KMS-11 (cell line): ENCODE results near the gene SMAD2.

Experiments used
- H2AFZ ChIP-seq: fragments of 200-600 bp; sonication (generic); 2 replicates; pipeline ENCODE4 v1.6.1; 2016; ENCODE audit warnings: antibody characterized with exemption, mixed run types, low read depth
- H3K27ac ChIP-seq: fragments of 200-600 bp; sonication (generic); 2 replicates; pipeline ENCODE4 v1.6.1; 2016; ENCODE audit warnings: mild to moderate bottlenecking, mixed run types
- H3K27me3 ChIP-seq: fragments of 200-600 bp; sonication (generic); 2 replicates; pipeline ENCODE4 v1.6.1; 2017; ENCODE audit warnings: mild to moderate bottlenecking, low read depth, mixed run types, moderate library complexity; ENCODE audit not compliant: insufficient read depth
- H3K36me3 ChIP-seq: fragments of 200-600 bp; sonication (generic); 2 replicates; pipeline ENCODE4 v1.6.1; 2017; ENCODE audit warnings: mild to moderate bottlenecking, mixed run types; ENCODE audit not compliant: insufficient read depth
- H3K4me1 ChIP-seq: fragments of 200-600 bp; sonication (generic); 2 replicates; pipeline ENCODE4 v1.6.1; 2016; ENCODE audit warnings: mild to moderate bottlenecking, low read depth, mixed run types; ENCODE audit not compliant: poor library complexity, severe bottlenecking
- H3K4me2 ChIP-seq: fragments of 200-600 bp; sonication (generic); 2 replicates; pipeline ENCODE4 v1.7.0; 2016; ENCODE audit warnings: mild to moderate bottlenecking, mixed run types
- H3K4me3 ChIP-seq: fragments of 200-600 bp; sonication (generic); IDR thresholded peaks from 2 replicates; pipeline ENCODE4 v1.6.1; 2017; ENCODE audit warnings: low read depth, low read length, mixed read lengths; ENCODE audit not compliant: insufficient read depth
- H3K79me2 ChIP-seq: fragments of 200-600 bp; sonication (generic); 2 replicates; pipeline ENCODE4 v1.6.1; 2016; ENCODE audit warnings: low read depth, mixed run types; ENCODE audit not compliant: insufficient read depth
- H3K9ac ChIP-seq: fragments of 200-600 bp; sonication (generic); 2 replicates; pipeline ENCODE4 v1.6.1; 2016; ENCODE audit warnings: mild to moderate bottlenecking, mixed run types
- H4K20me1 ChIP-seq: fragments of 200-600 bp; sonication (generic); 2 replicates; pipeline ENCODE4 v1.6.1; 2016; ENCODE audit warnings: mild to moderate bottlenecking, mixed run types; ENCODE audit not compliant: insufficient read depth
- CTCF ChIP-seq: fragments of 200-600 bp; sonication (generic); conservative IDR thresholded peaks from 2 replicates; pipeline ENCODE4 v1.6.1; 2017; ENCODE audit warnings: low read depth, mild to moderate bottlenecking, antibody characterized with exemption, low read length, moderate library complexity, mixed read lengths

SMAD2 gene

DNA sequence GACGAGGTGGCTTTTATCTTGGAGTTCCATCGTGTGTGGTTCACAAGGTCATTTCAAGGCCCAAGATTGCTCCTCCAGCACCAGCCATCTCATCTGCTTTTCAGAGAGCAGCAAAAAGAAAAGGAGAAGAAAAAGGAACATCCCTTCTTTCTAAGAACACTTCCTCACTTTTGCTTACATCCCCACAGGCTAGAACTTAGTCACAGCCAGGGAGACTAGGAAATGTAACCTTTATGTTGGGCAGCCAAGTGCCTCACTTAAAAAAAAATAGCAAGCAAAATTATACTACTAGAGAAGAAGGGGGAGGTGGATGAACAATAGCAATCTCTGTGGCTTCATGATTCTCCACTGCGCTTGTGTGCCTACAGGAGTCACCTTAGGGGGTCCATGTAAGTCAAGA lies 141.8 kb downstream of the SMAD2 start:
- no peak overlapping the region for H3K9ac ChIP-seq
- no peaks in the 10 kb centered on the region for H3K36me3 ChIP-seq
- no peaks in the 10 kb centered on the region for H4K20me1 ChIP-seq
- H3K4me3 ChIP-seq = no peak overlapping the region
- no peaks in the 10 kb centered on the region for H3K4me1 ChIP-seq
- H2AFZ ChIP-seq = no peak overlapping the region
- H3K79me2 ChIP-seq = no peaks in the 10 kb centered on the region
- no peak for TF ChIP-seq CTCF
- no peak overlapping the region for H3K27ac ChIP-seq
- no peaks in the 10 kb centered on the region for H3K27me3 ChIP-seq
- H3K4me2 ChIP-seq = no peak overlapping the region

DNA sequence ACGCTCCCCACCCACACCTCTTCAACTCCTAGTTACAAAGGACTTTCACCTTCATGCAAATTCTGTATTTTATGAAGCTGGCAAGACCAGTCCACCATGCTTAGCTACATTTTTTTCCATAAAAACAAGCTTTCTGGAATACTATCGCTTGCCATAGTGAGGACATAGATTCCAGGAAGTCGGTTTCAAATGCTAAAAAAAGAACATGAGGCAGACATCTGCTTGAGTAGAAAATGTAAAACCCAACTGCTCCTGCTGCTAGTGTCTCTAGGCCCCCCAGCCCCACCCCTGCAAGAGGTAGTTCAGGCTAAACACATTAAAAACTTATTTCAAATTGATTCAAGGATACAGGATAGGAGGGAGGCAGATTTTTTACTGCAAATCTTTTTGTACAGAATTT lies 148.9 kb downstream of the SMAD2 start:
- Histone ChIP-seq H3K4me2 (no peak overlapping the region), H4K20me1 (no peaks in the 10 kb centered on the region), H3K9ac (no peak overlapping the region), H3K4me1 (no peaks in the 10 kb centered on the region), H3K79me2 (no peaks in the 10 kb centered on the region), H3K4me3 (no peak overlapping the region), H3K27ac (no peak overlapping the region), H3K36me3 (no peaks in the 10 kb centered on the region), H3K27me3 (no peaks in the 10 kb centered on the region), H2AFZ (no peak overlapping the region)
- no peak for TF ChIP-seq CTCF

DNA sequence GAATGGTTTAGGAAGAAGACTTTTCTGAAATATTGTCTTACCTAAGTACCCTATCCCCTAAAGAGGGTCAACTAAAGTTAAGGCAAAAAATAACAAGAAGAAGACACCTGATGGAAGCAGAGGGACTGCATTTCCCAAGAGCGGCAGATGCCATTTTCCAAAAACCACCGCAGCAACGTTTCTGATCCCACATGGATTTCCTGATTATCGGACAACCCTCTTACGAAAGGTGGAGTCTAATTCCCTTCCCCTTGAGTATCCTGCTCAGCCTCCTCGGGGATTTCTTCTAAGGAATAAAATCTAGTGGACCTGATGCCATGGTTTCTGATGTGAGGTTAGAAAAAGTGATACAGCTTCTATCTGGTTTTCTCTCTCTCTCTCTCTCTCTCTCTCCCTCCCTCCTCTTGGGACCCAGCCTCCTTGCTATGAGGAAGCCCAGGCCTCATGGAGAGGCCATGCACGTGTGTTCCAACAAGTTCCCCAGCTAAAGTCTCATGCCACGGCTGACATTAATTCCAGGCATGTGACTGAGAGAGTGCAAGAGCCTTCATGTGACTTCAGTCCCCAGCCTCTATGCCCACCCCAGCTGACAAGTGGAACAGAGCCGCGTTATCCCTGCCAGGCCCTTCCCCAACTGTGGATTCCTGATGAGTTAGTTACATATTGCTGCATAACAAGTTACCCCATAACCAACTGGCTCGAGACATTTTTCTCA lies 150.3 kb downstream of the SMAD2 start:
- Histone ChIP-seq H3K27me3 (no peaks in the 10 kb centered on the region), H3K9ac (no peak overlapping the region), H3K27ac (no peak overlapping the region), H3K79me2 (no peaks in the 10 kb centered on the region), H3K4me1 (no peaks in the 10 kb centered on the region), H3K4me2 (no peak overlapping the region), H4K20me1 (no peaks in the 10 kb centered on the region), H2AFZ (no peak overlapping the region), H3K4me3 (no peak overlapping the region), H3K36me3 (no peaks in the 10 kb centered on the region)
- no peak for TF ChIP-seq CTCF

- H3K4me3 ChIP-seq = no peak overlapping the region
- no peak for TF ChIP-seq CTCF
- no peaks in the 10 kb centered on the region for H3K4me1 ChIP-seq
- no peaks in the 10 kb centered on the region for H3K36me3 ChIP-seq
- no peaks in the 10 kb centered on the region for H4K20me1 ChIP-seq
- no peaks in the 10 kb centered on the region for H3K79me2 ChIP-seq
- no peak overlapping the region for H2AFZ ChIP-seq
- H3K27ac ChIP-seq = no peak overlapping the region
- no peaks in the 10 kb centered on the region for H3K27me3 ChIP-seq
- H3K9ac ChIP-seq = no peak overlapping the region
- H3K4me2 ChIP-seq = no peak overlapping the region
Measured at GRCh38 chr18:47779381-47779780, 151.1 kb downstream of the SMAD2 start.
